Lower leg skin (tissue), 4 donors: ENCODE results near the gene ECE1. TPM values are rescaled to one million over a fixed set of nuclear protein-coding genes. Genes with fewer than 3 reads are reported as not detected.

Source experiments
- DNase-seq, 2 donors: peaks; one replicate each; pipeline ENCODE4 v3.0.0-alpha.2; 2019; ENCODE audit warnings: low spot score in 2 of 2
- H3K4me3 ChIP-seq: fragments of 200-600 bp; sonication (generic); 2 replicates; pipeline ENCODE4 v1.5.1; 2017; ENCODE audit warnings: mild to moderate bottlenecking, low read depth; ENCODE audit not compliant: poor library complexity, severe bottlenecking
- POLR2A ChIP-seq, 2 donors: fragments of 450-650 bp; IDR thresholded peaks; one replicate each; pipeline ENCODE4 v1.6.1; 2016 to 2017; ENCODE audit warnings: antibody characterized with exemption in 2 of 2, mild to moderate bottlenecking in 1 of 2, moderate library complexity in 1 of 2
- WGBS, 2 donors: methylation state at CpG; one replicate each; pipeline ENCODE4 v1.1.5; 2018; 5-methylcytosine and 5-hydroxymethylcytosine counted together
- intact Hi-C: fragments of 100-400 bp; cut with DNase I; formaldehyde crosslinking; loops from one replicate; pipeline ENCODE4 v1.15.0; 2023; ENCODE audit warnings: low total_unique reads
- total RNA-seq, 4 donors: library from RNA; depleted of rRNA; stranded (reverse); fragments of >200 nt; gene quantifications; one replicate each; pipeline ENCODE4 v1.1.0, GENCODE V29; 2016
- TF ChIP-seq, protein P1 (sequence below), 3 donors: fragments of 450-650 bp; IDR thresholded peaks; one replicate each; pipeline ENCODE4 v1.5.1; 2016; ENCODE audit warnings: antibody characterized with exemption in 3 of 3, mild to moderate bottlenecking in 3 of 3, moderate library complexity in 2 of 3

The ECE1 gene
- total RNA-seq, 4 donors from 2014 or later: 37.1 to 68.9 (median 48.3) TPM

DNA sequence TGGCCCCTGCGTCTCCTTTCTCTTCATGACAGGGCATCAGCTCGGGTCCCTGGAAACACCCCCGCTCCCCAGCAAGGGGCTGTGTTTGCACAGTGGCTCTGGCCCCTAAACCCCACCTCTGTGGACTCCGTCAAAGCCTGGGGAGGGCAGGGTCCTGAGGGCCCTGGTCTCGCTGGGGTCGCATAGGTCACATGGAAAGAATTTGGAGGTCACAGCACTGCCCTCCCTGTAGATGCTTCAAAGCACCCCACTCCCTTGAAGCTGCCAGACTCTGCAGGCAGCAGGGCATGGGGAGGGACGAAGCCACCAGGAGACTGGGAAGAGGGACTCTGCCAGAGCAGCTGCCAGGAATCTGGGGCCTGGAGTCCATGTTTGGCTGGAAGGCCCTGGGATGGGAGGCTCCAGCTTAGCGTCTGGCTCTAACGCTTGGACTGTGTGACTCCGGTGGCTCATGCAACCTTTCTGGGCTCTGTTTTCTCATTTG is 36.6 kb upstream of the ECE1 start:
- no peak for DNase-seq
- WGBS, 2 donors: 63 to 65% methylated on average over 10 of the region's 10 CpGs
- intact Hi-C loops: no loop called here
- no peak overlapping the region for H3K4me3 ChIP-seq
- TF ChIP-seq POLR2A (IDR thresholded peaks at IDR 0.05): no peak
- TF ChIP-seq, protein P1, sequence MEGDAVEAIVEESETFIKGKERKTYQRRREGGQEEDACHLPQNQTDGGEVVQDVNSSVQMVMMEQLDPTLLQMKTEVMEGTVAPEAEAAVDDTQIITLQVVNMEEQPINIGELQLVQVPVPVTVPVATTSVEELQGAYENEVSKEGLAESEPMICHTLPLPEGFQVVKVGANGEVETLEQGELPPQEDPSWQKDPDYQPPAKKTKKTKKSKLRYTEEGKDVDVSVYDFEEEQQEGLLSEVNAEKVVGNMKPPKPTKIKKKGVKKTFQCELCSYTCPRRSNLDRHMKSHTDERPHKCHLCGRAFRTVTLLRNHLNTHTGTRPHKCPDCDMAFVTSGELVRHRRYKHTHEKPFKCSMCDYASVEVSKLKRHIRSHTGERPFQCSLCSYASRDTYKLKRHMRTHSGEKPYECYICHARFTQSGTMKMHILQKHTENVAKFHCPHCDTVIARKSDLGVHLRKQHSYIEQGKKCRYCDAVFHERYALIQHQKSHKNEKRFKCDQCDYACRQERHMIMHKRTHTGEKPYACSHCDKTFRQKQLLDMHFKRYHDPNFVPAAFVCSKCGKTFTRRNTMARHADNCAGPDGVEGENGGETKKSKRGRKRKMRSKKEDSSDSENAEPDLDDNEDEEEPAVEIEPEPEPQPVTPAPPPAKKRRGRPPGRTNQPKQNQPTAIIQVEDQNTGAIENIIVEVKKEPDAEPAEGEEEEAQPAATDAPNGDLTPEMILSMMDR (IDR thresholded peaks at IDR 0.05): no peak

- intact Hi-C loops: no loop called here
- no peak for DNase-seq
- H3K4me3 ChIP-seq: no peak overlapping the region
Observed at GRCh38 chr1:21325731-21326387, 35.6 kb upstream of the ECE1 start.

DNA sequence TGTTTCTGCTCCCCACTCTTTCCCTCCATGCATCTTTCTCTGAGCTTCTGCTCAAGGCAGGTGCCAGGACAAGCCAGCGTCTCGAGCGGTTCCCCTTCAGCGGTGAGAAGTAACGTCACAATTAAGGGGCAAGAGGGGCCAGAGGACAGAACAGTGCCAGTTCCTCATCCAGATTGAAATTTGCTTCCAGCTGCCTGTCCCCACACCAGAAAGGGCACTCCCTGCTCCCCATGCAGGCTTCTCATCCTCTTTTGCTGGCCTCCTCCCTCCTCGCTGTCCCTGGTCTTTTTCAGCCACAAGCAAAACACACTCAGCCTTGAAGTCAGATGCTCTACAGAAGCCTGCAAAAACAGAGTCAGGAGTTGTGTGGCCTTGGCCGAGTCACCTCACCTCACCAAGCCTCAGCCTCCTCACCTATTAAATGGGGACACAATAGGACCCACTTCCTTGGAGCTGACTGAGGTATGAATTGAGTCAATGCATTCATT is 35.0 kb upstream of the ECE1 start:
- intact Hi-C loops: no loop called here
- no peak for DNase-seq
- H3K4me3 ChIP-seq: no peak overlapping the region

More at GRCh38 chr1:21325731-21326387, 35.6 kb upstream of the ECE1 start:
- 64 to 67% methylated on average over 19 of the region's 19 CpGs for WGBS, 2 donors
- TF ChIP-seq POLR2A (IDR thresholded peaks at IDR 0.05): no peak
- TF ChIP-seq, protein P1 (IDR thresholded peaks at IDR 0.05): no peak

GRCh38 chr1:21324368-21325141 is 34.3 kb upstream of the ECE1 start:
- H3K4me3 ChIP-seq: no peak overlapping the region
- TF ChIP-seq, protein P1 (IDR thresholded peaks at IDR 0.05): no peak
- TF ChIP-seq POLR2A (IDR thresholded peaks at IDR 0.05): no peak
- intact Hi-C loops: no loop called here
- DNase-seq: peak; percentile 85 to 95
- 3% methylated on average over 12 to 14 of the region's 14 CpGs for WGBS, 2 donors

More for the DNA sequence above, 35.0 kb upstream of the ECE1 start:
- WGBS, 2 donors: 31 to 72% methylated on average over 7 of the region's 7 CpGs
- TF ChIP-seq, protein P1 (IDR thresholded peaks at IDR 0.05): no peak
- no peak for TF ChIP-seq POLR2A (IDR thresholded peaks at IDR 0.05)

DNA sequence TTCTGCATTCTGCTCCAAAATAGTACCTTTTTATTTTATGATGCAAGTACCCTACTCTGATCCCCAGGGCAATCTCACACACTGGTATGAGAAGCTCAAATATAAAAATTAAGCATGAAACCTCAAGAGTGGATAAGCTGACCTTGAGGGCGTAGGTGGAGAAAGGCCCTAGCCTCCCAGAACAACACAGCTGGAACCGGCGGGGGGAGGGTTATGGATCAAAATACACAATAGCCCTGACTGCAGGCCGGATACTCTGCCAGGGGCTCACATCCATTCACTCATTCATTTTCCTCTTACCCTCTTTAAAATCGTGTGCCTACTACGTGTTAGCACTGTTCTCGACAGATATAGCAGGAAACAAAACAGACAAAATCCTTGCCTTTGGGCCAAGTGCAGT is 32.8 kb upstream of the ECE1 start:
- WGBS, 2 donors: 24 to 38% methylated on average over 7 of the region's 7 CpGs
- intact Hi-C loops: no loop called here
- H3K4me3 ChIP-seq: no peak overlapping the region
- TF ChIP-seq, protein P1 (IDR thresholded peaks at IDR 0.05): no peak
- TF ChIP-seq POLR2A (IDR thresholded peaks at IDR 0.05): no peak
- DNase-seq: no peak
